Esophagus mucosa (tissue), 1 donor: ENCODE measurements around the gene DAAM2. TPM values are rescaled to one million over a fixed set of nuclear protein-coding genes. Genes with fewer than 3 reads are reported as not detected.

ENCODE experiments used
- total RNA-seq: library from RNA; stranded (reverse); gene quantifications from one replicate; pipeline ENCODE4 v1.2.4, GENCODE V29; 2023
- donor health status: DM: yes; HTN: yes; CAD: no.

The DAAM2 gene
- total RNA-seq, 1 donor from 2014 or later = 2.3 TPM

Other genes starting within 250 kb of the DAAM2 start
- 0.24 TPM for gene KIF6, start 67.0 kb upstream of the DAAM2 start, total RNA-seq
- gene MOCS1, start 142.1 kb downstream of the DAAM2 start, total RNA-seq = 4.3 TPM